Measurements from ENCODE around the gene TERF2IP.

TERF2IP gene, protein sequence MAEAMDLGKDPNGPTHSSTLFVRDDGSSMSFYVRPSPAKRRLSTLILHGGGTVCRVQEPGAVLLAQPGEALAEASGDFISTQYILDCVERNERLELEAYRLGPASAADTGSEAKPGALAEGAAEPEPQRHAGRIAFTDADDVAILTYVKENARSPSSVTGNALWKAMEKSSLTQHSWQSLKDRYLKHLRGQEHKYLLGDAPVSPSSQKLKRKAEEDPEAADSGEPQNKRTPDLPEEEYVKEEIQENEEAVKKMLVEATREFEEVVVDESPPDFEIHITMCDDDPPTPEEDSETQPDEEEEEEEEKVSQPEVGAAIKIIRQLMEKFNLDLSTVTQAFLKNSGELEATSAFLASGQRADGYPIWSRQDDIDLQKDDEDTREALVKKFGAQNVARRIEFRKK

DNA sequence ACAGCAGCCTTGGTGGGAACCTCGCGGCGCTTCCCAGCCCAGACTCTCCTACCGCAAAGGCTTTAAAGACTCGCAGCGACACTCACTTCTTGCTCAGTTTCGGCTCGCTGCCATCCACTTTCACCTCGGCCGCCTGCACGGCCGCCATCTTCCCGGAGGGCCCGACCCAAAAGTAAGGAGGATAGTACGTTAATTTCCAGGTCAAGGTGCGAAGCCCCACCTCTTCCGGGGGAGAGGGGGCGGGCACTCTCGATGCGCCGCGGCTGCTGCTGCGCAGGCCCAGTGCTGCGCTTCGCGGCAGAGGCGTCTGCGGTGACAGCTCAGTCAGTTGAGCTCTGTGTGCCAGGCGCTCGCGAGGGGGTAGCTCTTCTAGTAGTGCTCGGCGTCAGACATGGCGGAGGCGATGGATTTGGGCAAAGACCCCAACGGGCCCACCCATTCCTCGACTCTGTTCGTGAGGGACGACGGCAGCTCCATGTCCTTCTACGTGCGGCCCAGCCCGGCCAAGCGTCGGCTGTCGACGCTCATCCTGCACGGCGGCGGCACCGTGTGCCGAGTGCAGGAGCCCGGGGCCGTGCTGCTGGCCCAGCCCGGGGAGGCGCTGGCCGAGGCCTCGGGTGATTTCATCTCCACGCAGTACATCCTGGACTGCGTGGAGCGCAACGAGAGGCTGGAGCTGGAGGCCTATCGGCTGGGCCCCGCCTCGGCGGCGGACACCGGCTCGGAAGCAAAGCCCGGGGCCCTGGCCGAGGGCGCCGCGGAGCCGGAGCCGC, at the start of gene TERF2IP, which contains the start of gene KARS1:
TSS of gene TERF2IP (plus strand) at position 282 of the 773 bp plus-strand sequence. CDS start at position 392, 110 bp downstream.
TSS of gene KARS1 (minus strand) at position 174 of the 773 bp plus-strand sequence. CDS start at position 148, 26 bp downstream.
- DNase-seq: peak; percentile 95

DNA sequence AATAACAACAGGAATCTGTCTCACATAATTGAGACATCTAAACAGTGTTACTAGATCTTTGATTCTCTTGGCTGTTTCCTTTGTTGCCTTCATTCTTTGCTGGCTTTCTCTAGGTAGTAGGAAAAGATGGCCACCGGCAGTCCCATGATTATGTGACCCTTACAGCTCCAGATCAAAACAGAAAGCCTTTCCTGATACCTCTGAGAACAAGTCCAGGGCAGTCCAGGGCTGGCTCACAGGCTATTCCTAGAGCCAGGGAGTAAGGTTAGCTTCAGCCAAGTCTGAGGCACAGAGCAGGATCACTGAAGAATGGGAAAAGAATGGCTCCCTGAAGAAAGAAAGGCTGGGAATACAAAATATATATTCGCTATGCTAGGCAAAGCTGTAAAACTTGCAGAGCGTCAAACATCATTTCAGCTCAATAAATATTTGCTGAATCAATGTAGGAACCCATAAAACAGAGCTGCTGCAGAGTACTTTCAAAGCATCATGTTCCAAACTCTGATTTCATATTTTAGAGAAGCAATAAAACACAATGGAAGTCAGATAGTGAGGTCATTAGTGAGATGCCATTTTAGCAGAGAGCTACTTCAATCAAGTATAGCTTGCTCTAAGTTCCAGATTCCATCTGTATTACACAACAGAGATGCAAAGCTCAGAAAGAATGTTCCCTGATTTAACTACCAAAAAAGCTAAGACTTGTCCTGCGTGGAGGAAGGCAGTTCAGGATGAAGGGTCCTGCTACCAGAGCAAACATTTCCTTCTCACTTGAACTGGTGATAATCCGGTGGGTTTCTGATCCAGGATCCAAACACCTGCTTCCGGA, 47.9 kb upstream of the TERF2IP start:
- DNase-seq: no peak

DNA sequence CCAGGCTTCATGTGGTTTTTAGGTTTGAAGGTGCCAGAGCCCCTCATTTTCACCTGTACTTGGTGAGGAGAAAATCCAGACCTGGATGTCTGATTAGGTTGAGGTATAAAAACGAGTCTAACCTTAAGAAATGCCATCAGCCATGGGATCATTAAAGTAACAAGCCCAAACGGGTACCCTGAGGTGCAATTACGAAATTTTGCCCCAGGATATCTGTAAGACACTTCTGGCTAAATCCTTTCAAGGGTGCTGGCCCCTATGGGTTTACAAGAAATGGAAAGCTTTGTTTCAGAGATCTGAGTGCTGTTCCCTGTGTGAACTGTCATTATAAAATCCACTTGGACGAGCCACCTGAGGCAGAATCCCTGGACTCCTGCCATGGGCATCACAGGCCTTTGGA, 44.3 kb upstream of the TERF2IP start:
- no peak for DNase-seq

DNA sequence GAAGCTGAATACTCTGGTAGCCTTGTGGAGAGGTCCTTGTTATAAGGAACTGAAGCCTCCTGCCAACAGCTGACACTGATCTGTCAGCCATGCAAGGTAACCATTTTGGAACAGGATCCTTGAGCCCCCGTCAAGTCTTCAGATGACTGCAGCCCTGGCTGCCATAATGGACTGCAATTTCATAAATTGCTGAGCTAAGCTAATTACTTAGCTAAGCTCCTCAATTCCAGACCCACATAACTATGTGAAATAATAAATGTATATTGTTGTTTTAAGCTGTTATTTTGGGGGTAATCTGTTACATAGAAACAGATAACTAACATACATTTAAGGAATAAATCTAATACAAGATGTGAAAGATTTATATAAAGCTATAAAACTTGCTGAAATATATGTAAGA, 41.1 kb upstream of the TERF2IP start:
- DNase-seq: no peak

DNA sequence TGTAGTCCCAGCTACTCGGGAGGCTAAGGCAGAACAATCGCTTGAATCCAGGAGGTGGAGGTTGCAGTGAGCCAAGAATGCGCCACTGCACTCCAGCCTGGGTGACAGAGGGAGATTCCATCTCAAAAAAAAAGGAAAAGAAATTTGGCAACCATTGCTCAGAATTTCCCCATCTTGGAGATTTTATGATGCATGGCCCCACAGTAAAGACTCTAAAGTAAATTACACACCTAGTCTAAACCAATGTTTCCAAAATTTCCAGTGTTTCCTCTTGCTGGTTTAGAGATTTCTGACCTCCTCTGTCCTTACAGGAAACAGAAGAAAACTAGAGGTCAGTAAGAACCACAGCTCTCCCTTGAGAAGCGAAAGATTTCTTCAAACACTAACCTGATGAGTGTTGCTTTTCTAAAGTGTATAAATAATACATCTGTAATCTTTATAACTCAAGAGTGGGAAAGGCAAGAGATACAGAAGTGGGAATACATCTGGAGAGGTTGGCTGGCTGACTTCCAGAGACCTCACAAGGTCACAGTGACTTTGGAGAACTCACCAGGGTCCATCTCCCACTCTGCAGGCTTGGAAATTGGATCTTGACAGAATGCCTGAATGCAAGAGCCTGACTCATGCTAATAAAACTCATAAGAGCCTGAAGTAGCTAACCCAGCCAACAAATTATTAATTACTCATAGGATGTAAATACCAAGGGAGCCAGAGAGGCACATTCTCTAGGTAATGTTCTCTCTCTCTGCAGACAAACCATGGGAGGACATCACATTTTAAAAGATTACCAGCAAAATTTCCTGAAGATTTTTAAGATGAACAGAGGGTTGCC, 33.3 kb upstream of the TERF2IP start:
- no peak for DNase-seq

DNA sequence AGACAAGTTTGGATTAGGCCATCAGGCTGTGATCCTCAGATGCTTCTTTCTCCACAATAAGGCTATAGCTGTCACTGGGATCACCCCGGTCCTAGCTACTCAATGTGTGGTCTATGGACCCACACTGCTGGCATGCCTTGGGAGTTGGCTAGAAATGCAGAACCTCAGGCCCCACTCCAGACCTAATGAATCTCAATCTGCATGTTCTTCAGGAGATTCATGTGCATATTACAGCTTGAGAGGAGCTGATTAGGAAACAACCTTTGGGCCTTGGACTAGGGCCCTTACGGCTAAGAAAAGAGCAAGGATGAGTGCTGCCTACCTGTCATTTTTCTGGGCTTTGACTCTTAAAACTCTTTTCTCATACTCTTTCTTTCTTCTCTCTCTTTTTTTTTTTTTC, 32.0 kb upstream of the TERF2IP start:
- DNase-seq: no peak

DNA sequence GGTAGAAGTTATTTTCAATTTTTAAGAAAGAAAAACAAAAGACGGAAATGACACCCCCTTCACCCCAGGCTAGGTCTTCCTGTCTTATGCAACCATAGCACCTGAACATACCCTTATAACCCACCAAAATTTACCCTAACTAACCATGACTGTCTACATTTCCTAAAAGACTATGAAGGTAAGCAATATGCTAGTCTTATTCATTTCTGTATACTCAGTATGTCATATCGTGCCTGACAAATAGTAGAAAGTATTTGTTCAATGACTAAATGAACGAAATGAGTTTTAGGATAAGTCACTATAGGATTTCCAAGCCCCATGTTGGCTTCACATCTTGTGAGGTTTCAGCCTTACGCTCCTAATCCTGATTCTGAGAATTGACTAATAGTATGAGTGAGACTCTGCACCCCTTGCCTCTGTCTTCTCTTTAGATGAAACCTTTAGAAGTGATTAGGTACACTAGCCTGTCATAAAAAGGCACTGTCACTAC, 31.0 kb upstream of the TERF2IP start:
- DNase-seq: no peak

DNA sequence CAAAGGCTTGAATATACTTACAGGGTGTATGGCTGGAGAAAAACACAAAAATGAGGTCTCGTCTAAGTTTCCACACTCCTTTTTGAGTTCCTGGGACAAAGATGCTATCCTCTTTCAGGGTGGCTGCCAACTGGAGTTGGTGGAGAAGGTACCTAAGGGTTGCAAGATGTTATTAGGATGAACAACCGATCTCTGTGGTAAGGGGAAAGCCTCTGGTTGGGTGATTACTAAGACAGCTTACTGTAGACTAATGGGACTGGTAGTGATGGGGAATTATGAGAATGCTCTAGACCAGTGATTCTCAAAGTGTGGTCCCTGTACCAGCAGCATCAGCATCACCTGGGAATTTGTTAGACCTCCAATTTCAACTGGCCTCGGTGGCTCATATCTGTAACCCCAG, 30.5 kb upstream of the TERF2IP start:
- DNase-seq: no peak

DNA sequence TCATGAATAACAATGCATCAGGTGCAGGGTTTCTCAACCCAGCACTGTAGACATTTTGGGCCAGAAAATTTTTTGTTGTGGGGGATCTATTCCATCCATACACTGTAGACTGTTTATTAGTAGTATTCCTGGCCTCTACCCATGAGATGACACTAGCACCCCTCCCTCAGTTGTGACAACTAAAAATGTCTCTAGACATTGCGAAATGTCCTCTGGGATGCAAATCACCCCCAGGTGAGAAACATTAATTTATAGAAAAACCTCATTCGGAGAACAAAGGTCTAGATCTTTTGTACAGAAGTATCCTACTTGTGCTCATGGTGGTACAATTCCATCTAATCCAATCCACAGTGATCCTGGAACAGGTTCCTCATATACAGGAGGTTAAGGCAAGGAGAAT, 28.8 kb upstream of the TERF2IP start:
- no peak for DNase-seq

DNA sequence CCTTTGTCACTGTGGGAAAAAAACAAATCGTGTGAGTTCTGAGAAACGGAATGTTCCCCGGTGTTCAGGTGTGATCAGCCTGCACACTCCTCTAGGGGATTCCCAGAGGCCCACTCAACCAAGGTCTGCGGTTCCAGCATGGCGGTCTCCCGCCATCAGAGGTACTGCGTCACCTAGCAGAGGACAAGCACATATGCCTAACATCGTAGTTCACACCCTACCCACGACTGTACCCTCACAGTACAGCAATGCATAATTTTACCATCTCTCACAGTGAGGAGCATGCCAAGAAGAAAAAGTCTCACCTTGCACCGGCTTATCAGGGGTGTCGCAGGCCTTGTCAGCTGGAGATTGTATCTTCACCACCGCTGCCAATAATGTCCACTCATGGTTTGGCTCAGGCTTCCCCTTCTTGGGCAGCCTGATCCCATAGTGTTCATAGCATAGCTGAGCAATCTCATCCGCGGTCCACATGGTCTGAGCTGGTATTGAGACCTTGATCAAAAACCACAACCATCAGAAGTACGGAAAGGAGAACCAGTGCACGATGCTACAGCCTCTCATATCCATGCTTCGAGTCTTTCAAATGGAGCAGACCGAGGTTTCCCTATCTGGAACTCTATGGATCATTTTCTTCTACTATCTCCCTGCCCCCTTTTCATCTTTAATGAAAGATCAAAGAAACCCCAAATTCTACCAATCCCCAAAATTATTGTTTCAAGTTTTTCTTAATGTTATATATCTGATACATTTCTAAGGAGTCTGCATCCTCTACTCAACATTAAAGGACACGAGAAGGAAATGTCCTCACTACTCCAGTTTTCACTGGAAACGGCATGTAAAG, 27.0 kb upstream of the TERF2IP start:
- DNase-seq: no peak

DNA sequence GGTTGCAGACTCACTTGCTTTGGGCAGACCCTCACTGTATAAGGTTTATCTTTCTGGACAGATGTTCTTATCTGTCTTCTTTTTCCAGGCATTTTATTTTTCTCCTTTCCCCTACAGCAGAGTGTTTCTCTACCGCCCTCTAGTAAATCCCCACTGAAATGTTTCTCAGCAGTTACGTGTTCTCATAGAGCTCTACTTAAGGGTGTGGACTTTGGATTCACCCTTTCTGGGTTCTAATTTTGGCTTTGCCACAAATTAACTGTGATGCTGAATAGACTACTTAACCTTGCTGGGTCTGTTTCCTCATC, 26.4 kb upstream of the TERF2IP start:
- peak; percentile 40 for DNase-seq

DNA sequence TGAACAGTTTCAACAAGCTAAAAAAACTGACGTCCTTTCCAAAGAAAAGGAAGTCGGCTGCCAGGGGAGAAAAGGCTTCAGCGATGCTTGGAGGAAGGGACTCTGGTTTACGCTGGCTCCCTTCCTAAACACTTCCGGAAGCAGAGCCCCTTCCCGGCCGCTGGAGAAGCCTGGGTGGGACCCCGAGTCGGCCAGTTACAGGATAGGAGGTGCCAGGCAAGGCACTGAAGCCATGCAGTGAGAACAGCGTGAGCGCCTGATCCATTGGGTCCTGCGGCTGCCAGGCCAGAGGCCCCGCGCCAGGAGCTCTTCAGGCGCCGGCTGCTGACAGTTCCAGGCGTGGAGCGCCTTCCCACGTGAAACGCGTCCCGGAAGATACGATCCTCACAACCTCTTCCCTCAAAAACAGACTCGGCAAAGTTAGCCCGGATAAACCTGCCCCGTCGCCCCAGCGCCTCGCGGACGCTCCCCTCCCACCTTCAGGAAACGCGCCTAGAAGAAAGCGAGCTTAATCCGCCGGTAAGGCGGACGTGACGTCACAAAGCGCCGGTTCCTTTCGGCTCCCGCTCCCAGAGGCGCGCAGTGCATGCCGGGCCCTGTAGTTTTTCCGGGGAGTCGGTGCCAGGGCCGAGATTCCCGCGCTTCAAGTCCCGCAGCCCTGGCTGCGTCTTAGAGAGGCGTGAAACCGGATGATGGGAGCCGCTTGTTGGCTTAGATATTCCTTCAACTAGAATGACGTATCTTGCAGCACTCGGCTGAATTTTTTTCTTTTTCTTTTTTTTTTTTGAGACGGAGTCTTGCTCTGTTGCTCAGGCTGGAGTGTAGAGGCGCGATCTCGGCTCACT, 24.6 kb upstream of the TERF2IP start, which contains the start of gene ADAT1:
TSS of gene ADAT1 (minus strand) at position 521 of the 845 bp plus-strand sequence. CDS start 2,482 bp downstream, outside the sequence.
- peak; percentile 98 for DNase-seq

DNA sequence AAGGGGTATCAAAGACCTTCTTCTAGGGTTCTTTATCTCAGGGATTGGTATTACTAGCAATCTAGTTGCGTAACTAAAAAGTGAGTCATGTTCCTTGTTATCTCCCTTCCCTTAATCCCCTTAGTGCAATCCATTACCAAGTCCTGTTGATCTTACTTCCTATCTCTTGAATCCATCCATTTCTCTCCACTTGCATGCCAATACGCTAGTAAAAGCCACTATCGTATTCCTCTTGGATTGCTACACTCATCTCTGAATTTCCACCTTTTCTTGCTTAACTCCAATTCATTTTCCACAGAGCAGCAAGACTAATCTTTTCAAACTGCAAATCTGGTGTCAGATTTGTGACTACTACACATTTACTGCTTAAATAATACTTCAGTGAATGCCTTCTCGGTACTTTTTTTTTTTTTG, 22.6 kb upstream of the TERF2IP start:
- DNase-seq: no peak

DNA sequence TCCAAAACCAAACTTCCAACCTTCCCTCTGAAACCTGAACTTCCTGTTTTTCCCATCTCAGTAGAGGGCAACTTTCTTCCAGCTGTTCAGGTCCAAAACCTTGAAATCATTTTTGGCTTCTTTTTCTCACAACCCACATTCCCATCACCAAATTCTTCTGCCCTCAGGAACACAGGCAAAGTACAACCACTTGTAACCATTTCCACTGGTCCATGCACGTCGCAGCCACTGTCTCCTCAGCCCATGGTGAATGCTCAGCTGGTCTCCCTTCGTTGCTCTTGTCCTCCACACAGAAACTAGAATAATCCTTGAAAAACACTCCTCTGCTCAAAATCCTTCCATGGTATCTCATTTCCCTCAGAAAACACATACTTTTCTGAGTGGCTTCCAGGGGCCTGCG, 20.8 kb upstream of the TERF2IP start:
- DNase-seq: no peak

DNA sequence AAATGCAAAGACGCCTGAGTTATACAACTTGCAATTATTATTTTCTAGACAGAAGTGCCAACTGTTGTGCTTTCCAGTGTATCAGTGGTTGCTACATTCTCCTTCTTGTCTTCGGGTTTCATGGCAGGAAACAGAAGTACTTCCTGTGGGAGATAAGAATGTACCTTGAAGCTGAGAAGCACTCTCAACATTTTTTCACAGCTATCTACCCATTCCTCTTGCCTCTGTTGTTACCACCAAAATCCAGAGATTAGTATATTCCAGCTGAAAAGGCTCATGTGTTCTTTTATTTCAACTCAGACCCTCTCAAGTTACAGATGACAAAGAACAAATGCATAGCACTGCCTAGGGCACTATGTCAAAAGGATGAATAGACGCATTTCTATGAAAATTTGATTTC, 19.7 kb upstream of the TERF2IP start:
- DNase-seq: no peak

DNA sequence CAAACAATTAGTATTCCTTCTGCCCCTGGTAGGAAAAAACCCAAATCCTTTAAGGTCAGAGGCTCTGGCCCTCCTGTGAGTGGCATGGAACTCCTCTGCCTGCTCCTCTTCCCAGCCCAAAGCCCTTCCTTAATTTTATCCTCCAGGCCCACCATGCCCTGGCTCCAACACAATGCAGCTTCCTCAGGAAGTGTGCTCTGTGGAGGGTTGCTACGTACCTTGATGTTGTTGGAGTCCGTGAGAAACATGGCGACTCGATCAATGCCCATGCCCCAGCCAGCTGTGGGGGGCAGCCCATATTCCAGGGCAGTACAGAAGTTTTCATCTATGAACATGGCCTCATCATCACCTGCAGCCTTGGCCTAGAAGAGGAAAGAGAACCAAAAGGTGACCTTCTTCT, 19.2 kb upstream of the TERF2IP start:
- no peak for DNase-seq

DNA sequence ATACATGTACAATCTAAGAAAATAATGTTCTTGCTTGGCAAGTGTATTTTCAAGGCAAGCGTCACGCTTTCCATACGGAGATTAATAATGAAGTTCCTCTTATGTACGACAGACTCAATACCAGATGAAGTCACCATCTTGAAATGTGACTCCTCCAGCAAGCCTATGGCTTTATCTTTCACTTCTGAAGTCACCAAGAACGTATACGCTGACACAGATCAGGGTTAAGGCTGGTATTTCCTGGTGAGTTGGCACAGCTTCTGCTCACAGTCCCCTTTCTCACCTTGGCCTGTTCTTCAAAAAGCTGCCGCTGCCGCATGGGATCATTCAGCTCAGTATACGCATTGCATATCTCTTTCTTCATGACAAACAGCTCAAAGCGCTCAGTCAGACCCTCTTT, 18.4 kb upstream of the TERF2IP start:
- DNase-seq: no peak

DNA sequence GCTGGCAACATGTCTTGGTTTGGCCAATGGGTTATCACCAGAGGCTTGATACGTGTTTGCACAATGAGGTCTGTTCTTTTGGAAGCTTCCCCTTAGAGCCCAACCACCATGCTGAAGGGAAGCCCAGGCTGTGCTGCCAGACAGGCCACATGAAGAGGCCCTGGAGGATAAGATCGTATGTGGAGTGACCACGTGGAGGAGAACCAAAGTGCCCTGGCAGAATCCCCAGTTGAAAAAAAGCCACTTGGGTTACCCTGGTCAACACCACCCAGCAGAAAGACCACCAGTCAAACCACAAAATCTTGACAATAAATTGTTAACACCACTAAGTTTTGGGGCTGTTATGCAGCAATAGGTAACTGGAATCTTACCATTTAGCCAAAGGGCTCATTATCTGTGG, 17.5 kb upstream of the TERF2IP start:
- DNase-seq: no peak

DNA sequence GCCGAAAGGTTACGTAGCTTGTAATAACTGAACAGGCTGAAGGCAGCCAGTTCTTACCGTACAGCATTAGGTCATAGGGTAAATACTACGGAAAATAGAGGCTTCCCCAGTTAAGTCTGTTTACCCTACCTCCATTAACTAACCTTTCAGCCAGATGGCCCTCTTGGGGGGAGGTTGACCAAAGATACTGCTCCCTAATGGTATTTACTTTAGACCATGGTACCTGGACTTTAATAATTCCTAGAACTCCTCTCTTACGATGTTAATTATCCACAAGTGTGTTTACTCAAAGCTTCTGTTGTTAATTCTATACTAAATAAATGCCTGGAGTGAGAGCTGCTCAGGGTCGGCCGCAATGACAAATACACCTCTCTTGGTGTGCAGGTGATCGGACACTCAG, 14.7 kb upstream of the TERF2IP start:
- no peak for DNase-seq

DNA sequence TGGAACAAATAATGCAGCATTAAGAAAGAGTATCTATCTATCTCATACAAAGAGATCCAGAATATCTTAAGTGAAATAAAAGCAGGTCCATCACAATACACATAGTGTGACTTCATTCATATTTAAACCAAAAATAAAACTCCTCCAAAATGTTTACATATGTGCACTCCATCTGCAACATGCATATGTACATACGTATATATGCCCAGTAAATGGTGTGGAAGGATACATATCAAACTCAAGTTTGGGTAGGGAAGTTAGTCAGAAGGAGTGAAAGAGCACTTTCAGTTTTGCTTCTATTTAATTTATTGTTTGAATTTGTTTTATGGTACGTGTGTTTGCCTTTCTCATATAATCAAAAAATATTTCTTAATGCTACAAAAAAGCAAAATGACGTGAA, 12.5 kb upstream of the TERF2IP start:
- no peak for DNase-seq
